Endothelial cell of umbilical vein (primary cell): ENCODE data around the gene ATP9B. TPM values are rescaled to one million over a fixed set of nuclear protein-coding genes. Genes with fewer than 3 reads are reported as not detected.

Experiments used
- BruUV-seq: library from RNA; stranded (reverse); fragments of 400-500 nt; replicated peaks from 2 replicates; lab custom pipeline; 2021; lab: Mats Ljungman, UMichigan
- CTCF ChIA-PET: fragments of 300-600, 350-600 bp; sonication (Branson Sonifier 250); formaldehyde crosslinking; loops from one replicate; lab custom pipeline; 2021; ENCODE audit warnings: antibody characterized with exemption, inconsistent platforms; lab: Charles Lee
- POLR2A ChIA-PET: fragments of 300-600, 350-600 bp; sonication (Branson Sonifier 250); formaldehyde crosslinking; loops from one replicate; lab custom pipeline; 2021; ENCODE audit warnings: antibody characterized with exemption, inconsistent platforms; lab: Charles Lee
- DNase-seq: peaks from one replicate; pipeline ENCODE4 v3.0.0-alpha.2; 2011; ENCODE audit warnings: low read depth, low spot score
- FAIRE-seq: peaks from 2 replicates; lab custom pipeline; 2011; peaks lifted over from hg19 to GRCh38; lab: Jason Lieb, UNC
- H2AFZ ChIP-seq: 2 replicates; pipeline ENCODE4 v1.6.0; 2012; ENCODE audit warnings: low read depth, low read length, control low read depth, inconsistent platforms
- H3K27ac ChIP-seq: 2 replicates; pipeline ENCODE4 v1.5.1; 2011; ENCODE audit warnings: low read depth, mild to moderate bottlenecking, control low read depth, low read length, moderate library complexity; ENCODE audit not compliant: insufficient read depth
- H3K27me3 ChIP-seq, 2 experiments: 2 replicates each; pipeline versions ENCODE4 v1.6.0 to v1.6.1; 2011; ENCODE audit warnings: low read length in 2 of 2, mixed read lengths in 1 of 2; ENCODE audit not compliant: control insufficient read depth in 2 of 2, insufficient read depth in 2 of 2
- H3K36me3 ChIP-seq, 2 experiments: 2 replicates in 1 of 2; 3 replicates in 1 of 2; pipeline ENCODE4 v1.5.1; 2011; ENCODE audit warnings: low read length in 2 of 2, mild to moderate bottlenecking in 1 of 2, moderate library complexity in 1 of 2; ENCODE audit not compliant: control insufficient read depth in 2 of 2, insufficient read depth in 2 of 2; ENCODE audit errors: extremely low read depth in 1 of 2
- H3K4me1 ChIP-seq: 3 replicates; pipeline ENCODE4 v1.5.1; 2011; ENCODE audit warnings: mild to moderate bottlenecking, low read length; ENCODE audit not compliant: control insufficient read depth, insufficient read depth; ENCODE audit errors: extremely low read depth
- H3K4me2 ChIP-seq: 2 replicates; pipeline ENCODE4 v1.6.1; 2011; ENCODE audit warnings: low read length, control low read depth, mixed read lengths; ENCODE audit not compliant: insufficient read depth
- H3K4me3 ChIP-seq, 3 experiments: fragments of 200-600 bp in 1 of 3; sonication (generic), shearing (Covaris generic) in 1 of 3; replicated peaks in 1 of 3; 2 replicates each; pipeline ENCODE4 v1.5.1; 2011 to 2016; ENCODE audit warnings: control low read depth in 3 of 3, low read length in 3 of 3, mild to moderate bottlenecking in 2 of 3, inconsistent platforms in 1 of 3, low read depth in 1 of 3, moderate library complexity in 1 of 3; ENCODE audit not compliant: insufficient read depth in 1 of 3
- H3K79me2 ChIP-seq: 2 replicates; pipeline ENCODE4 v1.6.0; 2012; ENCODE audit warnings: low read length, inconsistent platforms; ENCODE audit not compliant: control insufficient read depth, insufficient read depth
- H3K9ac ChIP-seq: replicated peaks from 2 replicates; pipeline ENCODE3; 2011; ENCODE audit warnings: low read length, control low read depth; ENCODE audit not compliant: insufficient read depth; ENCODE audit errors: extremely low read depth
- H3K9me1 ChIP-seq: replicated peaks from 3 replicates; pipeline ENCODE4 v1.6.0; 2011; ENCODE audit warnings: mild to moderate bottlenecking, low read length; ENCODE audit not compliant: control insufficient read depth, insufficient read depth; ENCODE audit errors: extremely low read depth
- H3K9me3 ChIP-seq: replicated peaks from 2 replicates; pipeline ENCODE4 v1.5.1; 2012; ENCODE audit warnings: low read length, inconsistent platforms; ENCODE audit not compliant: control insufficient read depth, insufficient read depth
- H4K20me1 ChIP-seq: replicated peaks from 2 replicates; pipeline ENCODE3; 2011; ENCODE audit warnings: mild to moderate bottlenecking, low read length; ENCODE audit not compliant: control insufficient read depth, insufficient read depth; ENCODE audit errors: extremely low read depth
- CTCF ChIP-seq, 2 donors: IDR thresholded peaks; 1 replicate in 1 of 2; 2 replicates in 1 of 2; pipeline ENCODE4 v1.5.1; 2011; ENCODE audit warnings: low read length in 2 of 2, mild to moderate bottlenecking in 2 of 2, moderate library complexity in 2 of 2, control low read depth in 1 of 2, inconsistent platforms in 1 of 2, low read depth in 1 of 2; ENCODE audit not compliant: insufficient read depth in 1 of 2; ENCODE audit errors: extremely low read depth in 1 of 2
- EZH2 ChIP-seq: IDR thresholded peaks from 2 replicates; pipeline ENCODE4 v1.6.1; 2012; ENCODE audit warnings: borderline replicate concordance, low read depth, mild to moderate bottlenecking, moderate library complexity, low read length, inconsistent platforms; ENCODE audit not compliant: severe bottlenecking
- FOS ChIP-seq: IDR thresholded peaks from 2 replicates; pipeline ENCODE4 v1.6.1; 2011; ENCODE audit warnings: mild to moderate bottlenecking, low read length, moderate library complexity, borderline replicate concordance; ENCODE audit not compliant: insufficient read depth
- GATA2 ChIP-seq: IDR thresholded peaks from 2 replicates; pipeline ENCODE4 v1.7.0; 2011; ENCODE audit warnings: low read depth, mild to moderate bottlenecking, moderate library complexity, mixed read lengths, low read length; ENCODE audit not compliant: insufficient read length, insufficient read depth
- JUN ChIP-seq: IDR thresholded peaks from 2 replicates; pipeline ENCODE4 v1.6.1; 2011; ENCODE audit warnings: borderline replicate concordance, low read depth; ENCODE audit not compliant: insufficient read length, insufficient read depth
- MAX ChIP-seq: IDR thresholded peaks from 2 replicates; pipeline ENCODE4 v1.6.1; 2011; ENCODE audit not compliant: insufficient read depth, insufficient read length
- MYC ChIP-seq: IDR thresholded peaks from one replicate; pipeline ENCODE4 v1.6.1; 2011; ENCODE audit warnings: mild to moderate bottlenecking, low read depth, low read length
- POLR2A ChIP-seq: IDR thresholded peaks from 2 replicates; pipeline ENCODE4 v1.6.1; 2012; ENCODE audit warnings: low read depth, mild to moderate bottlenecking, control low read depth, low read length
- POLR2AphosphoS5 ChIP-seq: IDR thresholded peaks from 2 replicates; pipeline ENCODE4 v1.6.1; 2012; ENCODE audit warnings: low read depth, mild to moderate bottlenecking, control low read depth, low read length, moderate library complexity; ENCODE audit not compliant: insufficient read depth
- dilution Hi-C: fragments of 300-500 bp; cut with MboI; formaldehyde crosslinking; loops from one replicate; pipeline ENCODE4 v1.15.0; 2019; ENCODE audit warnings: low sequenced_read_pairs; ENCODE audit not compliant: extremely low pct_ligation_motif_present
- intact Hi-C: fragments of 100-400 bp; cut with micrococcal nuclease; formaldehyde crosslinking; loops from one replicate; pipeline ENCODE4 v1.10.0; 2022
- polyA plus RNA-seq, 4 experiments: library from polyadenylated mRNA; depleted of rRNA in 3 of 4; stranded (reverse) in 3 of 4; unstranded in 1 of 4; fragments of >200 nt; gene quantifications; 2 replicates each; pipeline versions ENCODE4 v1.2.1 to v1.2.3, GENCODE V29; 2011 to 2012; ENCODE audit warnings: missing spikeins in 1 of 4
- total RNA-seq: library from RNA; stranded (reverse); gene quantifications from 2 replicates; pipeline ENCODE4 v1.2.3, GENCODE V29; 2021

The ATP9B gene
- total and polyA plus RNA-seq, 2 donors (not counting 3 experiments of a cell fraction or from before 2014, with no cell fraction given), result 14.6 to 18.2 TPM

GRCh38 chr18:79387615-79388014 lies 318.4 kb downstream of the ATP9B start:
- Histone ChIP-seq H3K9me3 (no peaks in the 10 kb centered on the region), H3K9me1 (no peaks in the 10 kb centered on the region), H3K4me2 (no peak overlapping the region), H4K20me1 (no peaks in the 10 kb centered on the region), H3K79me2 (no peaks in the 10 kb centered on the region), H3K9ac (no peak overlapping the region), H3K4me3 (no peak overlapping the region), H3K36me3 (no peaks in the 10 kb centered on the region), H2AFZ (no peak overlapping the region), H3K4me1 (no peaks in the 10 kb centered on the region), H3K27me3 (peaks cover 0 to 6% of the 10 kb centered on the region in 2 experiments), H3K27ac (no peak overlapping the region)
- no TSS peak for BruUV-seq
- dilution Hi-C loops, result no loop called here
- FAIRE-seq (no peak), DNase-seq (no peak)
- TF ChIP-seq MYC (no peak), CTCF (IDR thresholded peaks at IDR 0.05; ENCODE audit: extremely low read depth in 1 of 2, insufficient read depth in 1 of 2, low read depth in 1 of 2, low read length in 2 of 2) (no peak), JUN (no peak), MAX (no peak), POLR2AphosphoS5 (no peak), FOS (no peak), EZH2 (no peak), POLR2A (no peak), GATA2 (no peak)
- intact Hi-C loops, result loop anchor here (10.0 kb wide), 1 partner anchor 647 kb away; the partner anchor contains the start of gene RBFA
- CTCF ChIA-PET, result interaction anchor here (7.0 kb wide), 1 partner anchor 8 kb away, joined by 62 read pairs; no protein-coding TSS in a partner anchor
- POLR2A ChIA-PET, result no interaction called here
